Stimulated activated CD4-positive, alpha-beta T cell treated with anti-CD3 and anti-CD28 coated beads, Interleukin-4, amount 100 ng/mL, for 24 hours (primary cell): ENCODE data around the gene ENO2.
A peak's percentile ranks its signal among the peaks of the same experiment; 100 is the strongest.
"Not testable (repeated sequence)": the region's sequence is repeated elsewhere in the genome, so short reads cannot be mapped to it uniquely, and the experiment has no call there.

Source experiments
- DNase-seq: peaks from one replicate; pipeline ENCODE4 v3.0.0-alpha.2; 2020

The ENO2 gene

DNA sequence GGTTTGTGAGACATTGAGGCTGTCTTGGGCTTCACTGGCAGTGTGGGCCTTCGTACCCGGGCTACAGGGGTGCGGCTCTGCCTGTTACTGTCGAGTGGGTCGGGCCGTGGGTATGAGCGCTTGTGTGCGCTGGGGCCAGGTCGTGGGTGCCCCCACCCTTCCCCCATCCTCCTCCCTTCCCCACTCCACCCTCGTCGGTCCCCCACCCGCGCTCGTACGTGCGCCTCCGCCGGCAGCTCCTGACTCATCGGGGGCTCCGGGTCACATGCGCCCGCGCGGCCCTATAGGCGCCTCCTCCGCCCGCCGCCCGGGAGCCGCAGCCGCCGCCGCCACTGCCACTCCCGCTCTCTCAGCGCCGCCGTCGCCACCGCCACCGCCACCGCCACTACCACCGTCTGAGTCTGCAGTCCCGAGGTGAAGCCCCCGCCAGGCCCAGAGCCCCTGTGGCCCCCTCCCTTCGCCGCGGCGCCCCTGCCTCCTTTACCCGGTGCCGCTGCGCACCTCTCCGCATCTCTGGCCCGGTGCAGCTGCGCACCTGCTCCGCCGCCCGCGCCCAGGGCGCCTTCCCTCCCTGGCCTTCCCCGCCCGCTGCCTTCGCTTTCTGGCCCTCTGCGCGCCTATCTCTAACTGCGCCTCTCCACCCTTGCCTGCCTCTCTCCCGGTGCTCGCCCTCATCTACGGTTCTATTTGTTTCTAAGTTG lies at the start of gene ENO2:
Gene ENO2 (plus strand): TSS at position 335 of the 701 bp plus-strand sequence. CDS start 1,253 bp downstream, outside the sequence.
- peak; percentile 83 for DNase-seq

DNA sequence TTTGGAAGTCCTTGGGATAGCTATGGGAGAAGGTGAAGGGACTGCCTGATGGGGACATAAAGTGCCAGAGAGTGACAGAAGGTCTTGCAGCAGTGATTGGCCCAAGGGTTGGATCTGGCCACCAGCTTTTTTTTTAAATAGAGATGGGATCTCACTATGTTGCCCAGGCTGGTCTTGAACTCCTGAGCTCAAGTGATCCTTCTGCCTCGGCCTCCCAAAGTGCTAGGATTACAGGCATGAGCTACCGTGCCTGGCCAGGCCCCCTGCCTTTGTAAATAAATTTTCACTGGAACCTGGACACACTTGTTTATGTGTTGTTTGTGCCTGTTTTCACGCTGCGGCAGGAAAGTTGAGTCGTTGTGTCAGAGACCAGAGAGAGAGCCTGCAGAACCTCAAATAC lies 49.1 kb upstream of the ENO2 start:
- DNase-seq, result not testable (repeated sequence)

DNA sequence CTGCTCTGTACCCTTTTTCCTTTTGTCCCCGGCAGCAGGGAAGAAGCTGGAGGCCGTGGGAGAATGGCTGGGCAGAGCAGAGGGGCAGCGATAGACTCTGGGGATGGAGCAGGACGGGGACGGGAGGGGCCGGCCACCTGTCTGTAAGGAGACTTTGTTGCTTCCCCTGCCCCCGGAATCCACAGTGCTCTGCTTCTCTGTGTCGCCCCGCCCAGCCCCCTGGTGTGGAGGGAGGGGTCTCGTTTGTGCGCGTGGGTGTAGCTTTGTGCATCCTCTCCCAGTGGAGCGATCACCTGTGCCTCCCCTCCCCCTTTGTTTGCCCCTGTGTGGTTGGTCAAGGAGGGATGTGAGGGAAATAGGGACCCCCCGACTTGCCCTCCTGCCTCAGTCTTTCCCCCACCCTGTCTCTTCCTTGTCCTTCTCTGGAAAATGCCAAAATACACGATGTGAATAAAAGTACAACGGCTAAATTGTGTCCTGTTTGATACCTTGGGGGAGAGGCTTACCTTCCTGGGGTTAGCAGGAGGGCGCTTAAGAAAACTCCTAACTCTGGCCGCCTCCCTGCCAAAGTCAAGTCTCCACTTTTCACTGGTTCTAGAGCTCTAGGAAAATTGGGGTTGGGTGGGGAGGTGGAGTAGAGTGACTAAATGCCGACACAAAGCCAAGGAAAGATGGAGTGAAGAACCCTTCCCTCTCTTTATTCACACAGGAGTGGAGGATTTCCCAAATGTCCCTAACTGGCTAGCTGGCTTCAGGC lies 48.0 kb upstream of the ENO2 start:
- DNase-seq, result no peak

DNA sequence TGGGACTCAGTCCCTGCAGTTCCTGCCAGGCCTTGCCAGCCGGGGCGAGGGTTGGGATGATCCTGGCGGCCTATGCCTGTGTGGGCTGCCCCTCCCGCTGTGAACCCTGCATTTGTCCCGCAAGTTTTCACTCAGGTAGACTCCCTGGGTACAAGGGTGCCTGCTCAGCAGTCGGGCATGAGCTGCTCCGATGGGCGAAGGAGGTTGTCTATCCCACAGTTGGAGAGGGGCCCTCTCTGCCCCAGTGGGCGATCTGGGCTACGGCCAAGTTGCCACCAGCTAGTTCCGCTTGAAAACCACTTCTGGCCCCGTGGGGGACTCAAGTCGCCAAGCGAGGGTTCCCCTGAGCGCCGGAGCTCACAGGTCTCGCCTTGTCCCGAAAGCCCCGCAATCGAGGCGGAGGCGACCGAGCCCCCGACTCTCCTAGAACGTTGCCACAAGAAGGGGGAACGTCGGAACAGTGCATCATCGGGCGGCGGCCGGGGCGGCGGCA lies 47.4 kb upstream of the ENO2 start:
- no peak for DNase-seq

DNA sequence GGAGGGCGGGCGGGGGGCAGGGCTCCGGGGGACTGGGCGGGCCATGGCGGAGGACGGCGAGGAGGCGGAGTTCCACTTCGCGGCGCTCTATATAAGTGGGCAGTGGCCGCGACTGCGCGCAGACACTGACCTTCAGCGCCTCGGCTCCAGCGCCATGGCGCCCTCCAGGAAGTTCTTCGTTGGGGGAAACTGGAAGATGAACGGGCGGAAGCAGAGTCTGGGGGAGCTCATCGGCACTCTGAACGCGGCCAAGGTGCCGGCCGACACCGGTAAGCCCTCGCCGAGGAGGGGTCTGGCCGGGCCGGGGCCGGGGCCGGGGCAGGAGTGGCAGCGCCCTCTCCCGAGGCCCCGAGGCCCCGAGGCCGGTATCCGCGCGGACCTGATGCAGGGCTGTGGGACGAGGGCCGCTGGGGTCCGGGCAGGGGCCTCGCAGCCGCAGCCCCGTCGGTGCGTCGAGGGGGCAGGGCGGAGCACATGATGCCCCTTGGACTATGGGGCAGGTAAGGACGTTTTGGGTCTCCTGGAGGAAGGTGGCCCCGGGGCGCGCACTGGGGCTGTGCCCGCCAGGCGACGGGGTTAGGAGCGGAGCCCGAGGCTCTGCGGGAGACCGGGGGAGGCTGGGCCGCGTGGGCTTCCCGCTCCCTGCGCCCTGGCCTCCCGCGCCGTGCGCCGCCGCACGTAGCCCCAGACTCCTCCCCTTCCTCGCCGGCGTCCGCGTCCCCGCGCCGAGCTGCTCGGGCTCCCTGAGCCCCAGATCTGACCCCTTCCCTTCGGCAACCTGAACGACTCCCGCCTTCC lies 46.8 kb upstream of the ENO2 start, which contains the start of gene TPI1:
Gene TPI1 (plus strand): TSS at position 119 of the 798 bp plus-strand sequence. CDS start 36 bp downstream, at position 155.
- peak; percentile 82 for DNase-seq

DNA sequence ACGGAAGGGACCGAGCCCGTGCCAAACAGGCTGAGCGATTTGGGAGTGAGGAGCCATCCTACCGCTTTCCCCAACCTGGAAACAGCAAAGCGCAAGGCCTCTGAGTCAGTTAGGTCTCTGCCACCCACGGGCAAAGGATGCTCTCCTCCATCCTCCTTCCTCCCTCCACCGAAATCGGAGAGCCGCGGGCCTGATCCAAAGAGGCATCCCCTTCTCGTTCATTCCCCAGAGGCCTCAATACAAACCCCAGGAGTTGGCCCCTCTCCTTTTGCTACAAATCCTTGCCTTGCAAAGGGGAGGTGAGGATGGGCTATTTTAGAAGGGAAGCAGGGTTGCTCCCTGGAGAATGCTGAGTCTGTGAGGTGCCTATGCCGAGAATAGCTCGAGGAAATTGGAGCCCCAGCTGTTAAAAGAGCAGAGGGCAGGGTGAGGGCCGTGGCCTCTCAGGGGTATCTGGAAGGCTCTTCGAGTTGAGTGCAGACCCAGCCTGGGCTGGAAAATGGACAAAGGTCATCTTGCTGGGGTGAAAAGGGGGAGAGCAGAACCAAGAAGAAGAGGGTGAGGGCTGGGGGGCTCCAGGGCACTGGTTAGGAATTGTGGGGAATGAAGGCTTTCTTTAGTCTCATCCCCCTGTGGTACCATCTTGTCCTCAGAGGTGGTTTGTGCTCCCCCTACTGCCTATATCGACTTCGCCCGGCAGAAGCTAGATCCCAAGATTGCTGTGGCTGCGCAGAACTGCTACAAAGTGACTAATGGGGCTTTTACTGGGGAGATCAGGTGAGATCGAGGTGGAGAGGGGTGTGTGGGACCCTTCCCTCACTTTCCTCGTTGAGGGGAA lies 46.0 kb upstream of the ENO2 start:
- DNase-seq, result peak; percentile 21

DNA sequence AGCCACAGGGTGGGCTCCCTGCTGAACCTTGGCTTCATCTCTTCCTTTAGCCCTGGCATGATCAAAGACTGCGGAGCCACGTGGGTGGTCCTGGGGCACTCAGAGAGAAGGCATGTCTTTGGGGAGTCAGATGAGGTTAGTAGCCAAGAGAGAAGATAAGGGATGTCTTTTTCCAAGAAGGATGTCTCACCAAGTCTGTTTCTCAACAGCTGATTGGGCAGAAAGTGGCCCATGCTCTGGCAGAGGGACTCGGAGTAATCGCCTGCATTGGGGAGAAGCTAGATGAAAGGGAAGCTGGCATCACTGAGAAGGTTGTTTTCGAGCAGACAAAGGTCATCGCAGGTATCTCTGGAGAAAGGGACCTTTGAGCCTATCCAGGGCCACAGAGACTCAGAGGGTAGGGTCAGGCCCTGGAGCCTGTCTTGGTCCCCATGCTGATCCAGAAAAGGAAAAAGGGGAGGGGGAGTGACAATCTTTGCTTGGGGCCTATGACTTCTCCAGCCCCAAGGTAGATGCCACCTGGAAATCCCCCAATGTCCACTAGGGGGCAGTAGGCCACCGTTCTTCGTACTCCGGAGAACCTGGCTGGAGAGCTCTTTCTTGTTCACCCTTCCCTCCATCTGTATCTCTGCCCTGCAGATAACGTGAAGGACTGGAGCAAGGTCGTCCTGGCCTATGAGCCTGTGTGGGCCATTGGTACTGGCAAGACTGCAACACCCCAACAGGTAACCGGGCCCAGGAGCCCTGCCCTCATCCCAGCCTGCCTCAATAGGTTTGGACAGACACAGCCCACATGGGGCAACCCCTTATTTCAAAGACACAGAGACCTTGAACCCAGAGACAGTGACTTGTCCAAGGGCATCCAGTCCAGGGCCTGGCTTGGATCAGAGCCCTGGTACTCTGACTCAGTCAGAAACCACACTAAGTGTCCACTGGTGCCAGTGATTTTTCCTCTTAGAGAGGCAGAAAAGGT lies 45.0 kb upstream of the ENO2 start:
- DNase-seq, result peak; percentile 88

DNA sequence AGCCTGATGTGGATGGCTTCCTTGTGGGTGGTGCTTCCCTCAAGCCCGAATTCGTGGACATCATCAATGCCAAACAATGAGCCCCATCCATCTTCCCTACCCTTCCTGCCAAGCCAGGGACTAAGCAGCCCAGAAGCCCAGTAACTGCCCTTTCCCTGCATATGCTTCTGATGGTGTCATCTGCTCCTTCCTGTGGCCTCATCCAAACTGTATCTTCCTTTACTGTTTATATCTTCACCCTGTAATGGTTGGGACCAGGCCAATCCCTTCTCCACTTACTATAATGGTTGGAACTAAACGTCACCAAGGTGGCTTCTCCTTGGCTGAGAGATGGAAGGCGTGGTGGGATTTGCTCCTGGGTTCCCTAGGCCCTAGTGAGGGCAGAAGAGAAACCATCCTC lies 44.1 kb upstream of the ENO2 start:
- DNase-seq, result not testable (repeated sequence)

DNA sequence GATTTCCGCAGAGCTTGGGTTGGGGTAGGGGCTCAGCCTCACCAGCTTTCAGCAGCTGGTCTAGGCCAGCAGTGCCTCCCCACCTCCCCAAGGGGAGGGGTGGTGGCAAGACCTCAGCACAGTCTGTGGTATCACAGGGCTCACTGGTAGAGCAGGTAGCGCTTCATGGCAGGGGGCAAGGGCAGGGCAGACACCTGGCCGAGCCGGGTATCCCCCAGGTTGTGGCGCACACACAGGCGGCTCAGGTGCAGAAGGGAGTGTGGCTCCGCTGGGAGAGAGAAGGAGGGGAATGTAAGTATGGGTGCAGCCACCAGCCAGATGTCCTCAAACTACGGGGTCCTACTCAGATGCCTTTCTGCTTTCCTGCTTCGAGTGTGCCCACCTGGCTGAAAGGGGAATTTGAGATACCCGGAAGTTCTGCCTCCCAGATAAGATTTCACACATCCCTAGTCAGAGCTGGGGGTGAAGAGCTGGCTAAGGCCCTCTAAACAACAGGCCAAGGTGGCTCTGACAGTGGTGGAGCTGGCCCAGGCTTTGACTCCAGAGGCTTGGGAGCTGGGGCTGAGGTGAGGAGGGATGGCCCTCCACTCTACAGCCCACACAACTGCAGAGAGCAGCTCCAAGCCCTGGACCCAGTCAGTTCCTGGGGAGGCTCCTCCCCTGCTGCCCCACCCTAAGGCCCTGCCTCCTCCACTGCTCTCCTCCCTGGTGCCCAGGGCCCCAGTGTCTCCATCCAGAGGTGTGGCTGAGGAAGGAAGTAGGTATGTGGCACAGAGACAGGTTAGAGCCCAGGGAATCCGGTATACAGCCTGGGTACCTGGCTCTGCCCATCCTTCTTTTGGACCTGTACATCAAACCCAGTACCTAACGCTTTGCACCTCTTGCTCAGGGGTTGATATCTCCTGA lies 43.1 kb upstream of the ENO2 start:
- DNase-seq, result peak; percentile 33

DNA sequence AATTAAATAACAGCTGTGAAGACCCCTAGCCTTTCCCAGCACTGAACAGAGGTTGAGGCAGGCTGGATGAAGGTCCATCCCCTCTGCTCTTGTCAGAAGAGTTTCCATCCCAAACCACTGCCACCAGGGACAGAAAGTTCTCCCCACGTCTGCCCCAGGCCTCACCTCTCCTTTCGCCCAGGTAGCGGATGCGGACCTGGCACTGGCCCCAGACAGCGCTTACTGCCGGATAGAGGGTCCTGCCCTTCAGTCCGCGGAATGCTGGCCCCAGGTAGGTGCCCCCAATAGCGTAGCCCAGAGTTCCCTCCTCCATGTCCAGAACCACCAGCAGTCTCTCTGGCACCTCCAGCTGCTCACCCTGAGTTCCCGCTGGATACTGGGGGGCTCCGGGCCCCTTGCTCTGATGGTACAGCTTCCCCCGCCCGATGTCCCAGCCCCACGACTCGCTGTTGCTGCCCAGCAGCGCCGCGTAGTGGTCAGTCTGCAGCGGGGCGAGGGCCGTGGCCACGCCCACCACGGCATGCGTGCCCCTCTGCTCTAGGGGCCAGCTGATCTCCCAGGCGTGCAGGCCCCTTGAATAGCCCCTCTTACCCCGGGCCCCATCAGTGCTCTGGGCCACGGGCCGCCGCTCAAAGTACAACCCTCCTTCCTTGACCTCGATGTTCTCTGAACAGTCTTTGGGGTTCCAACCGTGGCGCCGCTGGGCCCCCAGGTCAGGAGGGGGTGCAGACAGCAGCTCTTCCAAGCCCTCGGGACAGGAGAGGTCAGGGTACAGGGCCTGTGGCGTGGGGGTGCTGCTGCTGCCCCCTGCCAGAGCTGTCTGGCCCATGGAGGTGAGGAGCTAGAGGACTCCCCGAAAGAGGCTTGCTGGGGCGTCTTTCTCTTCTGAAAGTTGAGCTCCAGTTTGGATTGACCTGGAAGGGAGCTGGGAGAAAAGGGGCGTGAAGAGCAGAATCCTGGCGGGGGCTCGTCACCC lies 42.0 kb upstream of the ENO2 start:
- peak; percentile 87 for DNase-seq

DNA sequence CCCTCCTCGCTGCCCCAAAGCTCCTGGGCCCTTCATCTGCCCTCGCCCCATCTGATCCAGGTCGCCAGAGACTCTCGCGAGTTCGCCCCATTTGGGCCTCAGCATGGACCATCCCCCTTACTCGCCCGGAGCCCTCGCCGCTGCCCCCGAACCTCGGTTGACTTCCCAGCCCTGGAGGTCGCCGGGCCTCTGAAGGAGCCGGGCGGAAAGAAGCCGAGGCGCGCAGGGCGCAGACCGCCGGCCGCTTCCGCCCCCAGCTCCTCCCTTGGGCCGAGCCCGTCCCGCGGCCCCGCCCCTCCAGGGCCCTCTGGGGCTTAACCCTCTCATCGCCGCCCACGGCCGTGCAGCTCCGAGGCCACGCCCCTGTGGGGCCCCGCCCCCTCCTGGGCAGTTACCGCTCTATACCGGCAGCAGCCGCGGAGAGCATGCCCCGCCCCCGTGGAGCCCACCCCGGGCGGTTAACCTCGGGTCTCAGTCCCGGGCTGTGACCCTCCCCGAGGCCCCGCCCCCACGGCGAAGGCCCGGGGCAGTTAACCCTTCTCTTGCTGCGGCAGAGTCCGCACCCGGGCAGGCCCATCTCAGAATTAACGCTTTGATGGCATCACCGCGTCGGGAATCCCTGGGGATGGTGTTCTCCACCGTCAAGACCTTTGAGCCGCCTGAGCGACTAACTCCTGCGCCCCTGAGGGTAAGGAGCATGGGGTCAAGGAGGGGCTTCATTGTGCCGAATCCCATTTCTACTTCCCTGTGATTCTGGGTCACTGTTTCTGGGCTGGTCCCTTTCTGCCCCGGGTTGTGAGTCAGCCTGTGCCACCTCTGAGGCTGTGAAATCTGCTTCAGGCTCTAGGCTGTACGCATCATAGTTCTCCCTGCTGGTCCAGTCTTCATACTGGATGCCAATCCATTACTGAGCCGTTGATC lies 41.0 kb upstream of the ENO2 start, which contains the start of gene SPSB2:
Gene SPSB2 (minus strand): TSS at position 210 of the 921 bp plus-strand sequence. CDS start 402 bp downstream, outside the sequence.
- peak; percentile 99 for DNase-seq

DNA sequence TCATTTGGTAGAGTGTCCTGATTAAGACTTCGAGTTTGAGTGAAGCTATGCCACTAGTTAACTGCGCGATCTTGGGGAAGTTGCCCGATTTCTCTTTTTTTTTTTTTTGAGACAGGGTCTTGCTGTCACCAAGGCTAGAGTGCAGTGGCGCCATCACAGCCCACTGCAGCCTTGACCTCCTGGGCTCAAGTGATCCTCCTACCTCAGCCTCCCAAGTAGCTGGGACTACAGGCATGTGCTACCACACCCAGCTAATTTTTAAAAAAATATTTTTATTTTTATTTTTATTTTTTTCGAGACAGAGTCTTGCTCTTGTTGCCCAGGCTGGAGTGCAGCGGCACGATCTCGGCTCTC lies 40.4 kb upstream of the ENO2 start:
- DNase-seq, result not testable (repeated sequence)

DNA sequence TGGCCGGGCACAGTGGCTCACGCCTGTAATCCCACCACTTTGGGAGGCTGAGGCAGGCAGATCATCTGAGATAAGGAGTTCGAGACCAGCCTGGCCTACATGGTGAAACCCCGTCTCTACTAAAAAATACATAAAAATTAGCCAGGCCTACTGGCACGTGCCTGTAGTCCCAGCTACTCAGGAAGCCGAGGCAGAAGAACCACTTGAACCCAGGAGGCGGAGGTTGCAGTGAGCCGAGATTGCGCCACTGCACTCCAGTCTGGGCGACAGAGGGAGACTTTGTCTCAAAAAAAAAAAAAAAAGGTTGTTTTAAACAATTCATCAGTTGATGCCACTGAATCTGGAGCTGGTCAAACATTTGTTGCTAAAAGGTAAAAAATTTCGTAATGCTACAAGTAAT lies 34.6 kb upstream of the ENO2 start:
- not testable (repeated sequence) for DNase-seq

DNA sequence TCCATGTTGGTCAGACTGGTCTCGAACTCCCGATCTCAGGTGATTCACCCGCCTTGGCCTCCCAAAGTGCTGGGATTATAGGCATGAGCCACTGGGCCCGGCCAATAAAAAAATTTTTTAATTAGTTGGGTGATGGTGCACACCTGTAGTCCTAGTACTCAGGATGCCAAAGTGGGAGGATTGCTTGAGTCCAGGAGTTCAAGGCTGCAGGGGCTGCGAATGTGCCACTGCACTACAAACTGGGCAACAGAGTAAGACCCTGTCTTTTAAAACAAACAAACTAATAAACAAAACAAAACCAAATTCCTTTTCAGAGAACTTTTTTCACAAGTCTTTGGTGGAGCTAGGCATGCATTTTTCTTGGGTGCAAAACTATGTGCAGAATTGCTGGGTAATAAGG lies 31.1 kb upstream of the ENO2 start:
- DNase-seq, result no peak

DNA sequence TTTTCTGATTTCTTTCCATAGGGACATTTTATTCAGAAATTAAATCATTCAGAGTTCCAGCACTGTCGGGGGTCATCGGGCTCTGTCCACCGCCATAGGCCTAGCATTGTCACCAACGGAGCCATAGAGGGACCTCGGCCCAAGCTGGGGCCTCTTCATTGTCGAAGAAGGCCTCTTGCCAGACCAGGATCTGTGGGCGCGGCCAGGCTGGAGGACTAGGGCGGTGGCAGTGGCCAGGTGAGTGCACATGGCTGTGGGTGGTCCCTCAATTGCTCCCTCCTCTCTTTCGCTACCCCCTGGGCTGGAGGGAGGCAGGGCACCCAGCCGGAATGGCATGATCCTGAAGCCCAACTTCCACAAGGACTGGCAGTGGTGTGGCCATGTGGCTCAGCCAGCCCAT lies 30.7 kb upstream of the ENO2 start:
- no peak for DNase-seq

DNA sequence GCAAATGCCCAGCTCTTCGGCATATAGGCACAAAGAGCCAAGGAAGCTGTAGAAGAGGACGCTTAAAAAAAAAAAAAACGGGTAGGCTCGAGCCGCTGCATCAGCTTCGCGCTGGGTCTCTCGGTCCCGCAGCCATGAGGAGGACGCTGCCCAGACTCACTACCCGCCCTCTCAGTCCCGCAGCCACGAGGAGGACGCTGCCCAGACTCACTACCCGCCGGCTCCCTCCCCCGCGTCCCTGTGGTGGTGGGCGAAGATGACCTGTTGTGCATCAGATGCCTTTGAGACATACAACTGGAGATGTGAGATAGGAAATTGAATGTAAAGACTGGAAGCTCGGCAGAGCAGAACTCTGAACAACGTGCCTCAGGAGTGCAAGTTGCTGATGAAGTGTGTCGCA lies 29.8 kb upstream of the ENO2 start:
- DNase-seq, result no peak
